DOHH2 (cell line): ENCODE measurements around the gene SH3GL1.

ENCODE experiments used
- H3F3A ChIP-seq: fragments of 200-600 bp; sonication (generic), shearing (Covaris generic); 2 replicates; pipeline ENCODE4 v1.6.0; 2016; ENCODE audit warnings: antibody characterized with exemption, mild to moderate bottlenecking; ENCODE audit not compliant: control insufficient read depth, insufficient read depth
- H3K27ac ChIP-seq: fragments of 200-600 bp; sonication (generic); 2 replicates; pipeline ENCODE4 v1.5.1; 2014; ENCODE audit warnings: low read depth, mild to moderate bottlenecking, low read length, moderate library complexity
- H3K27me3 ChIP-seq: fragments of 200-600 bp; sonication (generic); 2 replicates; pipeline ENCODE4 v1.6.1; 2014; ENCODE audit warnings: mild to moderate bottlenecking, low read length, mixed read lengths; ENCODE audit not compliant: control insufficient read depth
- H3K36me3 ChIP-seq: fragments of 200-600 bp; sonication (generic); 2 replicates; pipeline ENCODE4 v1.6.1; 2014; ENCODE audit warnings: mild to moderate bottlenecking, low read length, moderate library complexity, mixed read lengths; ENCODE audit not compliant: control insufficient read depth
- H3K4me1 ChIP-seq: fragments of 200-600 bp; sonication (generic); 2 replicates; pipeline ENCODE4 v1.6.1; 2014; ENCODE audit warnings: mild to moderate bottlenecking, low read length, mixed read lengths; ENCODE audit not compliant: control insufficient read depth
- H3K4me2 ChIP-seq: fragments of 200-600 bp; sonication (generic); 2 replicates; pipeline ENCODE4 v1.6.0; 2014; ENCODE audit warnings: mild to moderate bottlenecking, low read length, moderate library complexity
- H3K4me3 ChIP-seq: fragments of 200-600 bp; sonication (generic); 2 replicates; pipeline ENCODE4 v1.5.1; 2014; ENCODE audit warnings: mild to moderate bottlenecking, low read length, mixed read lengths
- H3K79me2 ChIP-seq: fragments of 200-600 bp; sonication (generic); 2 replicates; pipeline ENCODE4 v1.6.1; 2014; ENCODE audit warnings: mild to moderate bottlenecking, low read length, mixed read lengths; ENCODE audit not compliant: control insufficient read depth
- H3K9me2 ChIP-seq: fragments of 200-600 bp; sonication (generic); replicated peaks from 2 replicates; pipeline ENCODE4 v1.6.1; 2014; ENCODE audit warnings: mild to moderate bottlenecking, low read length, mixed read lengths; ENCODE audit not compliant: control insufficient read depth
- H3K9me3 ChIP-seq: fragments of 200-600 bp; sonication (generic); 2 replicates; pipeline ENCODE4 v1.6.1; 2014; ENCODE audit warnings: antibody characterized with exemption, low read length, mixed read lengths; ENCODE audit not compliant: control insufficient read depth, insufficient read depth
- H4K20me1 ChIP-seq: fragments of 200-600 bp; sonication (generic); 2 replicates; pipeline ENCODE4 v1.6.0; 2014; ENCODE audit warnings: low read depth, mild to moderate bottlenecking, antibody characterized with exemption, low read length, moderate library complexity; ENCODE audit not compliant: control insufficient read depth, insufficient read depth
- EZH2phosphoT487 ChIP-seq: fragments of 200-600 bp; sonication (generic); IDR thresholded peaks from 2 replicates; pipeline ENCODE4 v1.6.1; 2017; ENCODE audit warnings: borderline replicate concordance, mild to moderate bottlenecking, antibody characterized with exemption, low read length, moderate library complexity, mixed read lengths
- TF ChIP-seq, protein P1 (sequence below): fragments of 200-600 bp; sonication (generic); IDR thresholded peaks from one replicate; pipeline ENCODE4 v1.5.1; 2014; ENCODE audit warnings: antibody characterized with exemption, mild to moderate bottlenecking, low read depth, low read length; ENCODE audit not compliant: poor library complexity, severe bottlenecking

SH3GL1 gene

DNA sequence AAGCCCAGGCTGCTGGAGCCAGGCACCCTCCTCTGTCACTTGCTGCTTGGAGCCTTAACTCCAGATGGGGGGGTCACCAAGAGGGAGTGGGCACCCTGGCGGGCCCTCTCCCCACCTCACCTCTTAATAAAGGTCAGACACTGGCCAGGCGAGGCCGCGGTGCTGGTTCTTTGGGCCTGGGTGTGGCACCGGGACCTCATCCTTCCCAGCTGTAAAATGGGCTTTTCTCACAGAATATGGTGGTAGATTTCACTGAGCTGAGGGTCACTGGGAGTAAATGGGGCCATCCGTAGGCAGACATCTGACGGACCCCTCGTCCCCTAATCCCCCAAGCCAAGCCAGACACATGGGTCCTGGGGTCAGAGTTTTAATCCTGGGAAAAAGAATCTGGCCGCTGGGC is 76.7 kb downstream of the SH3GL1 start:
- Histone ChIP-seq H3F3A (no peaks in the 10 kb centered on the region), H4K20me1 (no peaks in the 10 kb centered on the region), H3K36me3 (no peaks in the 10 kb centered on the region), H3K4me1 (no peaks in the 10 kb centered on the region), H3K4me2 (no peak overlapping the region), H3K27me3 (no peaks in the 10 kb centered on the region), H3K79me2 (no peaks in the 10 kb centered on the region), H3K27ac (no peak overlapping the region), H3K9me2 (no peaks in the 10 kb centered on the region), H3K9me3 (peaks cover 14% of the 10 kb centered on the region; the same call in 1 of the 2 replicates), H3K4me3 (no peak overlapping the region)
- TF ChIP-seq EZH2phosphoT487: no peak
- TF ChIP-seq, protein P1, sequence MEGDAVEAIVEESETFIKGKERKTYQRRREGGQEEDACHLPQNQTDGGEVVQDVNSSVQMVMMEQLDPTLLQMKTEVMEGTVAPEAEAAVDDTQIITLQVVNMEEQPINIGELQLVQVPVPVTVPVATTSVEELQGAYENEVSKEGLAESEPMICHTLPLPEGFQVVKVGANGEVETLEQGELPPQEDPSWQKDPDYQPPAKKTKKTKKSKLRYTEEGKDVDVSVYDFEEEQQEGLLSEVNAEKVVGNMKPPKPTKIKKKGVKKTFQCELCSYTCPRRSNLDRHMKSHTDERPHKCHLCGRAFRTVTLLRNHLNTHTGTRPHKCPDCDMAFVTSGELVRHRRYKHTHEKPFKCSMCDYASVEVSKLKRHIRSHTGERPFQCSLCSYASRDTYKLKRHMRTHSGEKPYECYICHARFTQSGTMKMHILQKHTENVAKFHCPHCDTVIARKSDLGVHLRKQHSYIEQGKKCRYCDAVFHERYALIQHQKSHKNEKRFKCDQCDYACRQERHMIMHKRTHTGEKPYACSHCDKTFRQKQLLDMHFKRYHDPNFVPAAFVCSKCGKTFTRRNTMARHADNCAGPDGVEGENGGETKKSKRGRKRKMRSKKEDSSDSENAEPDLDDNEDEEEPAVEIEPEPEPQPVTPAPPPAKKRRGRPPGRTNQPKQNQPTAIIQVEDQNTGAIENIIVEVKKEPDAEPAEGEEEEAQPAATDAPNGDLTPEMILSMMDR: no peak

DNA sequence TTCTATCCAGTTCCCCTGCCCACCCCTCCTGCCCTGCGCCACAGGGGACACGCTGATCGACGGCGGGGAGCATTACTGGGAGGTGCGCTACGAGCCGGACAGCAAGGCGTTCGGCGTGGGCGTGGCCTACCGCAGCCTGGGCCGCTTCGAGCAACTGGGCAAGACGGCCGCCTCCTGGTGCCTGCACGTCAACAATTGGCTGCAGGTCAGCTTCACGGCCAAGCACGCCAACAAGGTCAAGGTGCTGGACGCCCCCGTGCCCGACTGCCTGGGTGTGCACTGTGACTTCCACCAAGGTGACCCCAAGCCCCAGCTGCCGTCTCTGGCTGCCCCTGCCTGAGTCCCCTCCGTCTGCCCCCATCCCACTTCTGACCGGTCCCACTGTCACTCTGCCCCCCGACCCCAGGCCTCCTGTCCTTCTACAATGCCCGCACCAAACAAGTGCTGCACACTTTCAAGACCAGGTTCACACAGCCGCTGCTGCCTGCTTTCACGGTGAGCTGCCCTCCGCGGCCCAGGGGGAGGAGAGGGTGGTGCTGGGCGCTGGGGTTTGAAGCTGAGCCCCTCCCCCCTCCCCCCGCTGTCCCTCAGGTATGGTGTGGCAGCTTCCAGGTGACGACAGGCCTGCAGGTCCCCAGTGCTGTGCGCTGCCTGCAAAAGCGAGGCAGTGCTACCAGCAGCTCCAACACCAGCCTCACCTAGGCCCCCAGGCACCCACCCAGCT is 77.2 kb downstream of the SH3GL1 start:
- Histone ChIP-seq H3K4me1 (no peaks in the 10 kb centered on the region), H3K36me3 (no peaks in the 10 kb centered on the region), H3K79me2 (no peaks in the 10 kb centered on the region), H3K9me2 (no peaks in the 10 kb centered on the region), H3K27ac (no peak overlapping the region), H3K9me3 (peaks cover 14% of the 10 kb centered on the region; the same call in 1 of the 2 replicates), H4K20me1 (no peaks in the 10 kb centered on the region), H3K4me2 (no peak overlapping the region), H3K27me3 (no peaks in the 10 kb centered on the region), H3K4me3 (no peak overlapping the region), H3F3A (no peaks in the 10 kb centered on the region)
- no peak for TF ChIP-seq EZH2phosphoT487
- TF ChIP-seq, protein P1: no peak

DNA sequence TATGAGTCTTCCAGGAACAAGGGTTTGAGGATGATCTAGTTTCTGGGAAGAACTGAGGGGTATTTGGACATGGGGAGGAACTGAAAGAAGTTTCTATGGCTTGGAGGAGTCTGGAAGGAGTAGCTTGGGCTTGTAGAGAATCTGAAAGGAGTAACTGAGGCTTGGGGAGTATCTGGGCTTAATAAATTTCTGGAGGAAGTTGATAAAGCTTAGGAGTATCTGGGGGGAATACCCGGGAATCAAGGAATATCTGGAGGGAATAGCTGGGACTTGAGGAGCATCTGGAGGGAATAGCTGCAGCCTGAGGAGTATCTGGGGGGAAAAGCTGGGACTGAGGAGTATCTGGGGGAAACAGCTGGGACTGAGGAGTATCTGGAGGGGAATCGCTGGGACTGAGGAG is 79.9 kb downstream of the SH3GL1 start:
- Histone ChIP-seq H3K4me2 (no peak overlapping the region), H3K27me3 (no peaks in the 10 kb centered on the region), H3K79me2 (no peaks in the 10 kb centered on the region), H3K9me2 (no peaks in the 10 kb centered on the region), H3K4me3 (no peak overlapping the region), H3K4me1 (no peaks in the 10 kb centered on the region), H3F3A (no peaks in the 10 kb centered on the region), H4K20me1 (no peaks in the 10 kb centered on the region), H3K36me3 (no peaks in the 10 kb centered on the region), H3K9me3 (peaks cover 14% of the 10 kb centered on the region; the same call in 1 of the 2 replicates), H3K27ac (no peak overlapping the region)
- TF ChIP-seq, protein P1: no peak
- no peak for TF ChIP-seq EZH2phosphoT487
